Endothelial cell of hepatic sinusoid (primary cell): ENCODE results near the gene MIEF2.

Experiments used
- in situ Hi-C: cut with HindIII; loops from 2 replicates; pipeline ENCODE4 v1.10.0; 2017; ENCODE audit warnings: low sequenced_read_pairs

MIEF2 gene, protein sequence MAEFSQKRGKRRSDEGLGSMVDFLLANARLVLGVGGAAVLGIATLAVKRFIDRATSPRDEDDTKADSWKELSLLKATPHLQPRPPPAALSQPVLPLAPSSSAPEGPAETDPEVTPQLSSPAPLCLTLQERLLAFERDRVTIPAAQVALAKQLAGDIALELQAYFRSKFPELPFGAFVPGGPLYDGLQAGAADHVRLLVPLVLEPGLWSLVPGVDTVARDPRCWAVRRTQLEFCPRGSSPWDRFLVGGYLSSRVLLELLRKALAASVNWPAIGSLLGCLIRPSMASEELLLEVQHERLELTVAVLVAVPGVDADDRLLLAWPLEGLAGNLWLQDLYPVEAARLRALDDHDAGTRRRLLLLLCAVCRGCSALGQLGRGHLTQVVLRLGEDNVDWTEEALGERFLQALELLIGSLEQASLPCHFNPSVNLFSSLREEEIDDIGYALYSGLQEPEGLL

GRCh38 chr17:18260332-18261145 is at the start of gene MIEF2:
Gene MIEF2 (plus strand): TSS chr17:18260662. CDS start chr17:18262721, 2,059 bp downstream.
- in situ Hi-C loops = no loop called here

- in situ Hi-C loops = no loop called here
Measured at GRCh38 chr17:18213666-18214270, 46.7 kb upstream of the MIEF2 start.

DNA sequence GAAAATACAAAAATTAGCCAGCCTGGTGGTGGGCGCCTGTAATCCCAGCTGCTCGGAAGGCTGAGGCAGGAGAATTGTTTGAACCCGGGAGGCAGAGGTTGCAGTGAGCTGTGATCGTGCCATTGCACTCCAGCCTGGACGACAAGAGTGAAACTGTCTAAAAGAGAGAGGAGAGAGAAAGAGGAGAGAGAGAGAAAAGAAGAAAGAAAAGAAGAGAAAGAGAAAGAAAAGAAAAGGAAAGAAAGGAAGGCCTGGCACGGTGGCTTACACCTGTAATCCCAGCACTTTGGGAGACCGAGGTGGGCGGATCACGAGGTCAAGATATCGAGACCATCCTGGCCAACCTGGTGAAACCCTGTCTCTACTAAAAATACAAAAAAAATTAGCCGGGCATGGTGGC is 43.6 kb upstream of the MIEF2 start:
- in situ Hi-C loops = loop anchor here (5.0 kb wide), 1 partner anchor 55 kb away; no protein-coding TSS in a partner anchor

DNA sequence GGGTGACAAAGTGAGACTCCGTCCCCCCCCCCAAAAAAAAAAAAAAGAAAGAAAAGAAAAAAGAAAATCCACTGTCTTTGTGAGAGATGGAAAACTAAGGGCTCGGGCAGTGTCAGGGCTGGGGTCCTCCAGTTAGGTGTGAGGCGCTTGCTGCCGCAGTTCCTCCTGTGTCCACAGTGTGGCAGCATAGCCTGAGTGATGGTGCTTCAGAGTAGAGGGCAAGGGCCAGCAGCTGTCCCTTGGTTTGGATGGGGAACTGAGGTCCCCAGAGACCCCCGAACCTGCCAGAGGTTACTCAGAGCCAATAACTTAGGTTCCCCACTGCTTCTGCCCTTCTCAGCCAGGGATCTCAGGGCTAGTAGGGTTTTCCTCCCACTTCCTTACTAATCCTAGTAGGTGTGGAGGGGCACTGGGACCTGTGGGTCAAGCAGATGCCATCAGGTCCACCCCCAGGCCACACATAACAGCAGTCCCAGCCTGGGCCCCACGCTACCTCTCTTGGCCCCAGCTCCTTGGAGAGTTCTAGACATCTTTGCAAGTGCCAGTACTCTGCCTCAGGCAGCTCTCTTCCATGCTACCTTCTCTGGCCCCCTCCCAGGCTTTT is 42.9 kb upstream of the MIEF2 start:
- in situ Hi-C loops = loop anchor here (5.0 kb wide), 1 partner anchor 55 kb away; no protein-coding TSS in a partner anchor

DNA sequence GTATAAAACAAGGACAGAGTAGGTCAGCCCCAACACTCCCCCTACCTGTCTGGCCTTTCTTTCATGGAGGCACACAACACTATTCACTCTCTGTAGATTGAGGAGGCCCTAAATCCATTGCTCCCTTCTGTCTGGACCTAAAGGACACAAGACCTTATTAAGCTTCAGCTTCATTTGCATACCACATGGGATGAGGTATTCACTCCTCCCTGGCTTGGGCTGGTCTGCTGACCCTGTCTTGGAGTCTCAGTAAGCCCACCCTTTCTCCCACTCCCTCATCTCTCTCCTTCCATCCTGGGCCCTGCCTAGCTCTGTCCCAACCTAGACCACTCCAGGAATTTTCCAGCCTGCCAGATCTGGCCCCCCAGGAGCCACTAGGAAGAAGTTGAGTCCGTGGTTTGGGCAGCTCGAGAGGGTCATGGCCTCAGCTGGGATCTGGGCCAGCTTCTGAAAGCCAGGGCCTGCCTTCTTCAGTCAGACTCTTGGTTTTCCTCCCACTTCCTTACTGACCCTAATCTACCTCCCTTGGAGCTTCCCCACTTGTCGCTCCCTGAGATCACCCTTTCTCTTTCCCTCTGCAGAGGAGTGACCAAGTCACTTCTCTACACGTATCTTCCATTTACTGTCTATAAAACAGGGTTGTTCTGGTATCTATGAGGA is 41.6 kb upstream of the MIEF2 start:
- in situ Hi-C loops = loop anchor here (5.0 kb wide), 1 partner anchor 53 kb away; no protein-coding TSS in a partner anchor

- in situ Hi-C loops = no loop called here
Measured at GRCh38 chr17:18224053-18224386, 36.4 kb upstream of the MIEF2 start.

DNA sequence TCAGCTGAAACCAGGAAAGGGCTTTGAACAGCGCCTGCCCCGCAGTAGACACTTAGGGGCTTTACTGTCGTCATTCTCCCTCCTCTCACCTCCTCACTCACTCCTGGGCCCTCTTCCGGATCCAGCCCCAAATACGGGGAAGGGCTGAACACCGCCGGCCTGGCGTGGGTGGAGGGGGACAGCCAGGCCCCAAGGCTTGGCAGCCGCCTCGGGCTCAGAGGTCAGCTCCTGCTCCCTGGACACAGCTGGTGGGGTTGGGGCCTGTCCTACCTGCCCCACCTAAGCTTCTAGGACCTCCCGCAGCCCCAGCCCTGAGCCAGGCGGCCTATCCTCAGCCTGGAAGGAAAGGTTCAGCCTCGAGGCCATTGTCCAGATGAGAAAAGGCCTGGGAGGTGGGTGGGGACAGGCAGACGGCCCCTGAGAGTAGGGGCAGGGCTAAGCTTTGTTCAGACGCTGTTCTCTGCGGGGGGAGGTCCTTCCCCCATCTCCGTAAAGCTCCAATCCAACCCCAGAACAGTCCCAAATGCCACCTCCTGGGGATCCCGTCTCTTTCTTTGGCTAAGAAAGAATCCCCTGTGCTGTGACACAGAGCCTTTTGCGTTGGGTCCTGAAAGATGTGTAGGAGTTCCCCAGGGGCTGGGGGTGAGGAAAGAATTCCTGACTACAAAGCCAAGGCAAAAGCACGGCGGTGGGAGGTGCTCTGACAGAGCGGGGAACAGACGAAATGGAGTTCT is 35.9 kb upstream of the MIEF2 start:
- in situ Hi-C loops = no loop called here

DNA sequence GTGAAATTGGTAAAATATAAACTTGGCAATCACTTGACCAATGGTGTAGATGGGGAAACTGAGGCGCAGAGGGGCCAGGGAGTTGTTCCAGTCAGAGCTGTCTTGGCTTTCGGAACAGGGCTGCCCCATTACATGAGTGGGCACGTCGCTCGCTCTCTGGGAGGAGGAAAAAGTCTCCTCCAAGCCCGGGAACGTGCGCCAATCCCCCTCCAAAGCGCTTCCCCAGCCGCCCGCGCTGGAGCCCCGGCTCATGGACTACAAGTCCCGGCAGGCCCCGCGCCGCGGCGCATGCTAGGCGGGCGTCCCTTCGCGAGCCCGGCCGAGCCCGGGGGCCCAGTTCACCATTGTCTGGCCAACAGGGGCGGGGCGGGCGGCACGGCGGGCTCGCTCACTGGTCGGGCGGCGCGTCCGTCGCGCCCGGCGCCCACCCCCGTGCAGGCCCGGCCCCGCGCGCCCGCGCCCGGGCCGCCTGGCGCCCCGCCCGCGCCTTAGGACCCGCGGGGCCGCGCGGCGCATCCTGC is 35.3 kb upstream of the MIEF2 start, which contains the start of gene LLGL1:
Gene LLGL1, plus strand, starts transcription at position 515 of the 521 bp plus-strand sequence. CDS start 48 bp downstream, outside the sequence.
- in situ Hi-C loops = no loop called here

DNA sequence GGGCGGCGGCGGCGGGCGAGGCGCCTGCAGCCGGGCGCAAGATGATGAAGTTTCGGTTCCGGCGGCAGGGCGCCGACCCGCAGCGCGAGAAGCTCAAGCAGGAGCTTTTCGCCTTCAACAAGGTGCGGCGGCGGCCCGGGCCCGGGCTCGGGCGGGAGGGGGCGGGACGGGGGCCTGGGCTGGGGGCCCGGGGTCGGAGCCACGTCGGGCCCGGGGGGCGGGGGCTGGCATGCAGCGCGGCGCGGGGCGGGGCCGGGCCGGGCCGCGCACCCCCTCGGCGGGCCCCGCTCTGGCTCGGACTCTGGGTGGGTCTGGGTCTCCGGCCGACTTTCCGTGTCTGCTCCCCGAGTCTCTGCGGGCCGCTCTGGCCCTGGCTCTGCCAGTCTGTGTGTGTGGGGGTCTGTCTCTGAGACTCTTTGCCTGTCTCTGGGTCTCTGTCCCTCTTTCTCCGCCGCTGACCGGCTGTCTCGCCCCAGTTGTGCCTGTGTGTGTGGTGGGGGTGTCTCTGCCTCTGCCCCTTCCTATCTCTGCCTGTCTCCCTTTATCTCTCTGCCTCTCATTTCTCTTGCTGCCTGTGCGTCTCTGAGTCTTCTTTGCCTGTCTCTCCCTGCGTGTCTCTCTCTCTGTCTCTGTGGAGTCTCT is 34.7 kb upstream of the MIEF2 start:
- in situ Hi-C loops = no loop called here

- in situ Hi-C loops = no loop called here
Measured at GRCh38 chr17:18226284-18226945, 34.0 kb upstream of the MIEF2 start.

DNA sequence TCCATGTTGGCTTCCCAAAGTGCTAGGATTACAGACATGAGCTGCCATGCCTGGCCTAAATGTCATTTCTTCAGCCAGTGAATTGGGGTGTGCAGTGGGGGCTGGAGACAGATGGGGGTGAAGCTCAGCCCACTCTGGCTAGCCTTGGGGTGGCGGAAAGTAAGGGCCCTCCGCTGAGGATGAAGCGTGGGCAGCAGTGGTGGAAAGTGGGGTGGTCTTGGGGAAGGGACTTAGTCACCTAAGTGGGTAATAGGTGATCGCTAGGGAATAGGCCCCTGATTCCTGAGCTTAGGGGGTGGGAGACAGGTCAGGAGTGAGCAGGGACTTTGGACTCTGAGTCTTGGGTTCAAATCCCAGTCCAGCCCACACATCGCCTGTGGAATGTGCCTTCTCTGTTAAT is 32.8 kb upstream of the MIEF2 start:
- in situ Hi-C loops = no loop called here

DNA sequence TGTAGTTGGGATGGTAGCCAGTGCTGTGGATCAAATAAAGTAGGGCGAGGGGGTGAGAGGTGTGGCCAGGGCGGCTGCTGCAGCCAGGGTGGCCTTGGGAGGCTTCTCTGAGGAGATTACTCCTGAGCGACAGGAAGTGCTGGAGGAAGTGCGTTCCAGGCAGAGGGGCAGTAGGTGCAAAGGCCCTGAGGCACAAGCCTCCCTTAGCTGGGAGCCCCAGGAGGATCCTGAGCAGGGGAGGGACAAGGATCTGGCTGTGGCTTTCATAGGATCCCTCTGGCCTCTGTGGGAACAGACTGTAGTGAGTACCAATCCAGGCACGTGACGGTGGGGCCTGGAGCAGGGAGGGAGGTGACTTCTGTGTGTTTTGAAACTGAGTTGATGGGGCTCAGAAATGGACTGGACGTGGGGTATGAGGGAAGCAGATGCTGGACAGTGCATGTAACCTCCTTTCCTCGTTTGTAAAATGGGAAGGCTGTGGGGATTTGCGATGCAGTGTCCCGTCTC is 32.2 kb upstream of the MIEF2 start:
- in situ Hi-C loops = no loop called here

DNA sequence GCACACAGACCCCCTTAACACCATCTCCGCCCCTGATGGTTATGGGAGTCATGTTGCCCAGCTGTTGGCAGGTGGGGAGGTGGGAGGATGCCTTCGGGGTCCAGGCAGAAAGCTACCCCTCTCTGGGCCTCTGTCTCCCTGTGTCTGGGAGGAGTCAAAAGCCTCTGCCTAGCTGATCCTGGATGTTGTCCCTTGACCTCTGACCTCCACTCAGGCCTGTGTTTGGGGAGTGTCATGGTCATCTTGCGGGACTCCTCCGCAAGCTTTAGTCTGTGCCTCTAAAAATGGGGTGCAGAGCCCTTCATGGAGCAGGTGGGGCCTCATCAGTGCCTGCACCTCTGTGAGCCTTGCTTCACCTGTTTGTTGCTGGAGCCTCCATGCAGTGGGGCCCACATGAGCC is 31.2 kb upstream of the MIEF2 start:
- in situ Hi-C loops = no loop called here

DNA sequence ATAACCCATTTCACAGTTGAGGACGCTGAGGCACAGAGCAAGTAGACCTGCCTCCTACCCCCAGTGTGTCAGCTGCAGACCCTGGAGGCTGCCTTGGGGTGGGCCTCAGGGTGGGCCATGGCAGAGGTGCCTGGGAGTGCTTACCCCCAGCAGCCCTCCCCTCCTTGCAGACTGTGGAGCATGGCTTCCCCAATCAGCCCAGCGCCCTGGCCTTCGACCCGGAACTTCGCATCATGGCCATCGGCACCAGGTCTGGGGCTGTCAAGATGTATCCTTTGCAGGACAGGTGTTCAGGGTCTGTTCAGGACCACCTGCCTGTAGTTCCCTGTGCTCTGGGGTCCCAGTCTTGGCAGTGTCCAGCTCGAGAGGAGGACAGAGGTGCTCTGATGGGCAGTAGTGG is 30.7 kb upstream of the MIEF2 start:
- in situ Hi-C loops = no loop called here

- in situ Hi-C loops = no loop called here
Measured at GRCh38 chr17:18230288-18231141, 29.9 kb upstream of the MIEF2 start.

DNA sequence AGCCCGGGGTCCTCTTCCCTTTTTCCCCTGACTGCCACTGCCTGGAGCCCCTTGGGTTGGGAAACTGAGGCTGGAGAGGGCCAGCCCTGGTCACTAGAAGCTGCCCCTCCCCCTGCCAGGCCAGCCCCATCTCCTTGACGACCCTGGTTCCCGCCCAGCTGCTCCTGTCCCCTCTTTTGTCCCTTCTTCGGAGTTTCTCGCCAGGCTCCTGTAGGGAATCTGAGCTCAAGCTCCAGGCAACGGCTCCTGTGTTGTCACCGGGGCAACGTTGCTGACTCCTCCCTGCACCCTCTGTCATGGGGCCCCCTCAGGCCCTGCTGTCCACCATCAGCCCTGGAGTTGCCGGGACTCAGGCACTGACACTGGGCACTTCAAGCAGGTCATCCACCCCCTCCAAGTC is 29.3 kb upstream of the MIEF2 start:
- in situ Hi-C loops = no loop called here

DNA sequence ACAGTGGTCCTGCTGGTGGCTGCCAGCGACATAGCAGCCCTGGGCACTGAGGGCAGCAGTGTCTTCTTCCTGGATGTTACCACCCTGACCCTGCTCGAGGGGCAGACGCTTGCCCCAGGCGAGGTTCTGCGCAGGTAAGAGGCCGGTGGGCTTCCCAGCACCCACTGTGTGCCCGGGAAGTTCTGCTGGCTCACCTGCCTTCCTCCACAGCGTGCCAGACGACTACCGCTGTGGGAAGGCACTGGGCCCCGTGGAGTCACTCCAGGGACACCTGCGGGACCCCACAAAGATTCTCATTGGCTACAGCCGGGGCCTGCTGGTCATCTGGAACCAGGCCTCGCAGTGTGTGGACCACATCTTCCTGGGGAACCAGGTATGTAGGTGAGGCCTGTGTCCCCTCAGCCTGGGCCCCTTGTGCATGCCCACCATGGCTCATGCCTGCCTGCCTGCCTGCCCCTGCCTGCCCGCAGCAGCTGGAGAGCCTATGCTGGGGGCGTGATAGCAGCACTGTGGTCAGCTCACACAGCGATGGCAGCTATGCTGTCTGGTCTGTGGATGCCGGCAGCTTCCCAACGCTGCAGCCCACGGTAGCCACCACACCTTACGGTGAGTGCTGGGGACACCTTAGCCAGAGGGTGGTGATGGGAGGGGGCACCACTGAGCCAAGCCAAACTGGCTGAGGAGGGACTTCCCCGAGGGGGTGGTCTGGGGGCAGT is 26.5 kb upstream of the MIEF2 start:
- in situ Hi-C loops = no loop called here
